Measurements from ENCODE around the gene TP73.

The TP73 gene

GRCh38 chr1:3640121-3640837, 12.0 kb upstream of the TP73 start:
- TF ChIP-seq ESRRG (CRISPR knock-in tag; IDR thresholded peaks at IDR 0.05) (no peak), ARNTL (CRISPR knock-in tag; IDR thresholded peaks at IDR 0.05; ENCODE audit: borderline replicate concordance, low read depth) (no peak), TOX (CRISPR knock-in tag; IDR thresholded peaks at IDR 0.05; ENCODE audit: borderline replicate concordance) (no peak), ZNF8 (CRISPR knock-in tag; IDR thresholded peaks at IDR 0.05) (no peak), OSR1 (CRISPR knock-in tag; IDR thresholded peaks at IDR 0.05) (no peak), ISL1 (CRISPR knock-in tag; IDR thresholded peaks at IDR 0.05) (no peak), PATZ1 (CRISPR knock-in tag; IDR thresholded peaks at IDR 0.05; ENCODE audit: borderline replicate concordance) (no peak), ZNF70 (CRISPR knock-in tag; IDR thresholded peaks at IDR 0.05) (no peak), ZNF565 (CRISPR knock-in tag; conservative IDR thresholded peaks at IDR 0.05; ENCODE audit: low read depth) (no peak), CSDC2 (CRISPR knock-in tag; IDR thresholded peaks at IDR 0.05) (no peak), PPARA (CRISPR knock-in tag; IDR thresholded peaks at IDR 0.05; ENCODE audit: borderline replicate concordance) (no peak)
- ATAC-seq: no peak

- ATAC-seq: no peak
- TF ChIP-seq TSHZ2 (CRISPR knock-in tag; IDR thresholded peaks at IDR 0.05): no peak
- no peak for TF ChIP-seq ISL1 (CRISPR knock-in tag; IDR thresholded peaks at IDR 0.05)
- TF ChIP-seq PPARA (CRISPR knock-in tag; IDR thresholded peaks at IDR 0.05; ENCODE audit: borderline replicate concordance): no peak
- TF ChIP-seq ZFP3 (CRISPR knock-in tag; IDR thresholded peaks at IDR 0.05): no peak
- no peak for TF ChIP-seq ZNF565 (CRISPR knock-in tag; conservative IDR thresholded peaks at IDR 0.05; ENCODE audit: low read depth)
- TF ChIP-seq TCF4 (CRISPR knock-in tag; IDR thresholded peaks at IDR 0.05; ENCODE audit: borderline replicate concordance): no peak
- TF ChIP-seq CREB5 (CRISPR knock-in tag; IDR thresholded peaks at IDR 0.05; ENCODE audit: low read depth): no peak
- TF ChIP-seq POU6F1 (CRISPR knock-in tag; IDR thresholded peaks at IDR 0.05; ENCODE audit: borderline replicate concordance, low read depth): no peak
- no peak for TF ChIP-seq BACH2 (CRISPR knock-in tag; IDR thresholded peaks at IDR 0.05; ENCODE audit: borderline replicate concordance)
- no peak for TF ChIP-seq ZFP30 (CRISPR knock-in tag; IDR thresholded peaks at IDR 0.05)
- TF ChIP-seq SNAI2 (CRISPR knock-in tag; IDR thresholded peaks at IDR 0.05): no peak
- TF ChIP-seq PATZ1 (CRISPR knock-in tag; IDR thresholded peaks at IDR 0.05; ENCODE audit: borderline replicate concordance): no peak
- no peak for TF ChIP-seq ESRRG (CRISPR knock-in tag; IDR thresholded peaks at IDR 0.05)
Measured at GRCh38 chr1:3641046-3641760, 11.1 kb upstream of the TP73 start.

Data from SK-N-SH treated with all-trans-retinoic acid at 6 μM for 48 hours (cell line).